Common myeloid progenitor, CD34-positive (primary cell): ENCODE measurements around the gene PLCD3.

Experiments
- CTCF ChIA-PET: fragments of 350-600 bp; sonication (Branson Sonifier 250); formaldehyde crosslinking; loops from one replicate; lab custom pipeline; 2021; ENCODE audit warnings: antibody characterized with exemption; lab: Charles Lee
- POLR2A ChIA-PET: fragments of 350-600 bp; sonication (Branson Sonifier 250); formaldehyde crosslinking; loops from one replicate; lab custom pipeline; 2021; ENCODE audit warnings: antibody characterized with exemption; lab: Charles Lee
- DNase-seq, 3 donors: peaks; one replicate each; pipeline versions ENCODE4 v3.0.0 to v3.0.0-alpha.2; 2013
- H3K27ac ChIP-seq, 2 experiments: 1 replicate in 1 of 2; 2 replicates in 1 of 2; pipeline ENCODE4 v1.7.0; 2013; ENCODE audit warnings: inconsistent platforms in 2 of 2, low read length in 2 of 2, mild to moderate bottlenecking in 2 of 2, low read depth in 1 of 2, moderate library complexity in 1 of 2; ENCODE audit not compliant: severe bottlenecking in 2 of 2, insufficient read depth in 1 of 2, poor library complexity in 1 of 2
- H3K27me3 ChIP-seq, 5 experiments: replicated peaks in 2 of 5; 1 replicate in 3 of 5; 2 replicates in 2 of 5; pipeline versions ENCODE4 v1.6.1 to v1.7.0; 2013; ENCODE audit warnings: low read length in 4 of 5, mild to moderate bottlenecking in 2 of 5, moderate library complexity in 2 of 5, inconsistent platforms in 1 of 5; ENCODE audit not compliant: insufficient read depth in 5 of 5, control insufficient read depth in 4 of 5
- H3K36me3 ChIP-seq, 4 experiments: 1 replicate in 2 of 4; 2 replicates in 2 of 4; pipeline versions ENCODE4 v1.6.1 to v1.7.0; 2013; ENCODE audit warnings: low read length in 3 of 4, control low read depth in 1 of 4, mild to moderate bottlenecking in 1 of 4; ENCODE audit not compliant: control insufficient read depth in 4 of 4, insufficient read depth in 4 of 4
- H3K4me1 ChIP-seq, 4 experiments: 1 replicate in 3 of 4; 2 replicates in 1 of 4; pipeline versions ENCODE4 v1.6.1 to v1.7.1; 2013; ENCODE audit warnings: low read length in 3 of 4, mild to moderate bottlenecking in 3 of 4, control low read depth in 1 of 4, inconsistent platforms in 1 of 4, moderate library complexity in 1 of 4; ENCODE audit not compliant: control insufficient read depth in 4 of 4, insufficient read depth in 4 of 4; ENCODE audit errors: control extremely low read depth in 1 of 4
- H3K4me3 ChIP-seq, 7 experiments: 1 replicate in 4 of 7; 2 replicates in 3 of 7; pipeline versions ENCODE4 v1.5.1 to v1.7.0; 2013; ENCODE audit warnings: mild to moderate bottlenecking in 7 of 7, low read length in 6 of 7, moderate library complexity in 6 of 7, inconsistent platforms in 2 of 7, low read depth in 2 of 7, control low read depth in 1 of 7; ENCODE audit not compliant: insufficient read depth in 4 of 7, control insufficient read depth in 1 of 7; ENCODE audit errors: extremely low read depth in 1 of 7
- H3K9me3 ChIP-seq, 5 experiments: 1 replicate in 4 of 5; 2 replicates in 1 of 5; pipeline versions ENCODE4 v1.6.1 to v1.7.1; 2013; ENCODE audit warnings: low read length in 4 of 5, mild to moderate bottlenecking in 2 of 5, inconsistent platforms in 1 of 5, low read depth in 1 of 5, moderate library complexity in 1 of 5; ENCODE audit not compliant: control insufficient read depth in 4 of 5, insufficient read depth in 2 of 5; ENCODE audit errors: control extremely low read depth in 1 of 5
- WGBS: methylation state at CpG from one replicate; pipeline ENCODE4 v1.1.5; 2013; ENCODE audit not compliant: insufficient coverage; 5-methylcytosine and 5-hydroxymethylcytosine counted together

PLCD3 gene

GRCh38 chr17:45067637-45068036 lies 64.7 kb downstream of the PLCD3 start:
- no peaks in the 10 kb centered on the region for H3K27me3 ChIP-seq
- no peak overlapping the region for H3K27ac ChIP-seq
- ChIA-PET POLR2A (no interaction called here), CTCF (interaction anchor here (1.4 to 2.4 kb wide), 4 partner anchors 8 to 83 kb away, joined by 3 to 11 read pairs (median 4); no protein-coding TSS in a partner anchor)
- no peaks in the 10 kb centered on the region for H3K9me3 ChIP-seq
- WGBS, result 100% methylated on average over 2 of the region's 2 CpGs
- no peak for DNase-seq
- H3K36me3 ChIP-seq, result peaks cover 13 to 25% (median 19%) of the 10 kb centered on the region in 4 experiments
- peaks cover 4 to 23% (median 13%) of the 10 kb centered on the region in 4 experiments for H3K4me1 ChIP-seq
- no peak overlapping the region for H3K4me3 ChIP-seq

DNA sequence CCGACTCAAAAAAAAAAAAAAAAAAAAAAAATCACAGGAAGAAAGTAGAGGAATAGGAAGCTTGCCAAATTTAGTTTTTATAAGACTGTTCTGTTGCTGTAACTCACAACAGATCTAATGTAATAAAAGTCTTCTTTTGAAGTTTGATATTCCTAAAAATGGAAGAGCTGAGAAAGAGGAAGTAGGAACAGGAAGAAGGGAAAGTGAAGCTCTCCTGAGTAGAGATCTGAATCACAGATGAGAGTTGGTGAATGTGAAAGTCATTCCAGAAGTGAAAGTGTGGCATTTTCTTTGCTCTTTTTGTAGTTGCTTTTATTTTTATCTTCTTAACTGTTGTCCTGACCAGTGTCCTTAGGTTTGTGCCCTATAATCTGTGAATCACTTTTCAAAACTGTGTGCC lies 69.1 kb downstream of the PLCD3 start:
- peak in 2 of 3 donors; percentile 27 to 28 for DNase-seq
- ChIA-PET POLR2A (interaction anchor here (0.7 kb wide), 1 partner anchor 162 kb away, joined by 3 read pairs; no protein-coding TSS in a partner anchor), CTCF (interaction anchor here (1.1 to 1.8 kb wide), 2 partner anchors 10 to 13 kb away, joined by 4 to 6 read pairs; no protein-coding TSS in a partner anchor)
- Histone ChIP-seq H3K36me3 (peaks cover 2 to 15% (median 9%) of the 10 kb centered on the region in 4 experiments), H3K4me3 (peak overlapping the region in 4 of 7 experiments; percentile 26 to 57 (median 36)), H3K4me1 (peaks cover 15 to 43% (median 31%) of the 10 kb centered on the region in 4 experiments), H3K27me3 (no peaks in the 10 kb centered on the region), H3K27ac (peak overlapping the region in 1 of 2 experiments; percentile 58), H3K9me3 (no peaks in the 10 kb centered on the region)
- no CpG with 5 or more reads among the region's 1 CpG for WGBS

GRCh38 chr17:45061606-45062205 lies 70.6 kb downstream of the PLCD3 start:
- Histone ChIP-seq H3K27ac (peak overlapping the region; percentile 95 to 97), H3K36me3 (peaks cover 0 to 8% (median 5%) of the 10 kb centered on the region in 4 experiments), H3K27me3 (no peaks in the 10 kb centered on the region), H3K4me3 (peak overlapping the region; percentile 84 to 99 (median 96)), H3K9me3 (no peaks in the 10 kb centered on the region), H3K4me1 (peaks cover 15 to 43% (median 31%) of the 10 kb centered on the region in 4 experiments)
- 33% methylated on average over 6 of the region's 15 CpGs for WGBS
- CTCF ChIA-PET, result interaction anchor here (1.4 kb wide), 1 partner anchor 15 kb away, joined by 5 read pairs; no protein-coding TSS in a partner anchor
- POLR2A ChIA-PET, result interaction anchor here (1.0 to 1.8 kb wide), 2 partner anchors 10 to 87 kb away, joined by 4 to 9 read pairs; partner anchors contain the start of gene HEXIM1
- DNase-seq, result no peak

DNA sequence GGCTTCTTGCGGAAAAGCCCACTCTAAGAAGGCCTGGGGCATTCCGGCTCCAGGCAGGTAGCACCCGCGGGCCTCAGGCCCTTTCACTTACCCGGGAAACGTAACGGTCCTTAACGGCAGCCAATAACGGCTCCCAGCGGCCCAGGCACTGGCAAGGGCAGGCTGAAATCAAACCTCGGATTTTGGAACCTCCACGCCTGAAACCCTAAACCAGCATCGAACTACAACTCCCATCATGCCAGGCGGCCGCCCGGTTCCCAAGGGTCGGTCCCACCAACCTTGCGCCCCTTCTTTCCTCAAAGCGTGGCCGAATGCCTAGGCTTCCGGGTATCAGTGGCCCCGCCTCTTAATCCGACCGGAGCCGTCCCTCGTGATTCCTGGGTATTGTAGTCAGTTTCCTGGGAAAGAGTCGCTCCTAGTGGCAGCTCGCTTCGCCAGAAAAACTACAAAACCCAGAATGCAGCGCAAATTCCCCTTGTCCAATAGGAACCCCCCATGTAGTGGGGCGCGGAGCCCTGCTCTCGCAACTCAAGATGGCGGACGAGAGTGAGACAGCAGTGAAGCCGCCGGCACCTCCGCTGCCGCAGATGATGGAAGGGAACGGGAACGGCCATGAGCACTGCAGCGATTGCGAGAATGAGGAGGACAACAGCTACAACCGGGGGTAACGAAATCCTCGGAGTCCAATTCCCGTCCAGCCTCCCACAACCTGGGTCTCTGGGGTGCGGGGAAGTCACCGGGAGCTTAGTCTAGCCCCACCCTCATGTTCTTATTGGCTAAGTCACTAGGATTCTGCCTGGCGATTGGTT lies 71.3 kb downstream of the PLCD3 start, which contains the start of gene NMT1:
TSS of gene NMT1 (plus strand) at position 521 of the 809 bp plus-strand sequence. CDS start at position 534, 13 bp downstream.
- WGBS, result under 1% methylated on average over 43 of the region's 50 CpGs
- CTCF ChIA-PET, result interaction anchor here (1.2 to 1.4 kb wide), 2 partner anchors 16 to 75 kb away, joined by 3 to 5 read pairs; partner anchors contain the start of gene ACBD4

GRCh38 chr17:45060382-45060796 lies 71.9 kb downstream of the PLCD3 start:
- WGBS, result 18% methylated on average over 15 of the region's 15 CpGs
- Histone ChIP-seq H3K27ac (peak overlapping the region; percentile 77 to 97), H3K27me3 (no peaks in the 10 kb centered on the region), H3K4me3 (peak overlapping the region; percentile 78 to 99 (median 96)), H3K36me3 (peaks cover 0 to 6% (median 5%) of the 10 kb centered on the region in 4 experiments), H3K4me1 (peaks cover 15 to 38% (median 31%) of the 10 kb centered on the region in 4 experiments), H3K9me3 (no peaks in the 10 kb centered on the region)
- ChIA-PET CTCF (interaction anchor here (1.2 kb wide), 1 partner anchor 75 kb away, joined by 3 read pairs; the partner anchor contains the start of gene ACBD4), POLR2A (interaction anchor here (0.6 to 1.8 kb wide), 3 partner anchors 11 to 88 kb away, joined by 3 to 9 read pairs (median 4); partner anchors contain the start of gene HEXIM1)
- peak in 1 of 3 donors; percentile 25 for DNase-seq

More for the DNA sequence above, 71.3 kb downstream of the PLCD3 start, which contains the start of gene NMT1:
- peaks cover 15 to 43% (median 31%) of the 10 kb centered on the region in 4 experiments for H3K4me1 ChIP-seq
- no peaks in the 10 kb centered on the region for H3K9me3 ChIP-seq
- peak within 1 kb of the TSS; percentile 95 to 97 for H3K27ac ChIP-seq
- POLR2A ChIA-PET, result interaction anchor here (1.0 to 1.8 kb wide), 2 partner anchors 10 to 87 kb away, joined by 4 to 9 read pairs; partner anchors contain the start of gene HEXIM1
- peak; percentile 100 for DNase-seq
- no peaks in the 10 kb centered on the region for H3K27me3 ChIP-seq
- H3K4me3 ChIP-seq, result peak within 1 kb of the TSS; percentile 84 to 99 (median 96)
- H3K36me3 ChIP-seq, result peaks cover 0 to 6% (median 5%) of the 10 kb centered on the region in 4 experiments
